HTERT RPE-1 (cell line): ENCODE measurements around the gene AACS.

Experiments
- in situ Hi-C: fragments of 300-500 bp; cut with MboI; formaldehyde crosslinking; loops from 4 replicates; pipeline ENCODE4 v1.14.3; 2020; ENCODE audit warnings: low sequenced_read_pairs

Gene AACS

GRCh38 chr12:125183187-125184067 is 118.2 kb downstream of the AACS start:
- in situ Hi-C loops = no loop called here

- in situ Hi-C loops = no loop called here
These were observed 119.2 kb downstream of the AACS start for GRCh38 chr12:125184213-125184967.

- in situ Hi-C loops = no loop called here
These were observed 120.1 kb downstream of the AACS start for GRCh38 chr12:125185311-125185739.

GRCh38 chr12:125185740-125186470 is 120.7 kb downstream of the AACS start, which contains the start of gene TMEM132B:
Gene TMEM132B (plus strand): TSS chr12:125186386.
- in situ Hi-C loops = no loop called here

- in situ Hi-C loops = no loop called here
These were observed 121.4 kb downstream of the AACS start for GRCh38 chr12:125186471-125187147.

GRCh38 chr12:125187148-125187745 is 122.0 kb downstream of the AACS start:
- in situ Hi-C loops = no loop called here

GRCh38 chr12:125187780-125188741 is 122.8 kb downstream of the AACS start:
- in situ Hi-C loops = no loop called here

GRCh38 chr12:125189015-125189414 is 123.8 kb downstream of the AACS start:
- in situ Hi-C loops = no loop called here

- in situ Hi-C loops = no loop called here
These were observed 124.3 kb downstream of the AACS start for GRCh38 chr12:125189502-125189901.

GRCh38 chr12:125191361-125192087 is 126.3 kb downstream of the AACS start:
- in situ Hi-C loops = no loop called here

- in situ Hi-C loops = no loop called here
These were observed 127.5 kb downstream of the AACS start for GRCh38 chr12:125192690-125193221.
